Gastroesophageal sphincter (tissue), 3 donors: Measurements from ENCODE around the gene CD47.

ENCODE experiments used
- EP300 ChIP-seq: sonication (generic); formaldehyde crosslinking; IDR thresholded peaks from one replicate; pipeline ENCODE4 v1.6.1; 2017; ENCODE audit warnings: antibody characterized with exemption, mild to moderate bottlenecking
- POLR2AphosphoS5 ChIP-seq: sonication (generic); formaldehyde crosslinking; IDR thresholded peaks from one replicate; pipeline ENCODE4 v1.6.1; 2017; ENCODE audit warnings: antibody characterized with exemption
- TF ChIP-seq, protein P1 (sequence below), 4 experiments: fragments of 200-600 bp in 2 of 4; fragments of 450-650 bp in 2 of 4; sonication (generic) in 1 of 4; IDR thresholded peaks; one replicate each; pipeline ENCODE4 v1.5.1; 2017 to 2019; ENCODE audit warnings: antibody characterized with exemption in 4 of 4, mild to moderate bottlenecking in 2 of 4, moderate library complexity in 2 of 4

DNA sequence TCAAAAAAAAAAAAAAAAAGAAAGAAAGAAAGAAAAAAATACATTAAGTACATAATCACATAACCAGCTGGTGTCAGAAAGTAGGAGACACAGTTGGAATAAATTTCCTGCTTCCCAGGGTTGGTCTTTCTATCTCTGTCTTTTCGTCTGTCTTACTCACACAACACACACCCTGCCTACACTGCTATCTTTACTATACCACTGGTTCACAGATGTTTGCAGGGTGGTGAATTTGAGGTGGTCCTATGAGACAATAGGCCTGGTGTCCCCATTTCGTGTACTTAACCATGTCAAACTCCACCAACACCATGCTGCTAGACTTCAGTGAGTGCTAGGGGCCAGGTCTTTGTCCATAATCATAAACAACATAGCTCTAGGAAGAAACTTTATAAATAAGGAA lies 17.6 kb upstream of the CD47 start:
- TF ChIP-seq, protein P1, sequence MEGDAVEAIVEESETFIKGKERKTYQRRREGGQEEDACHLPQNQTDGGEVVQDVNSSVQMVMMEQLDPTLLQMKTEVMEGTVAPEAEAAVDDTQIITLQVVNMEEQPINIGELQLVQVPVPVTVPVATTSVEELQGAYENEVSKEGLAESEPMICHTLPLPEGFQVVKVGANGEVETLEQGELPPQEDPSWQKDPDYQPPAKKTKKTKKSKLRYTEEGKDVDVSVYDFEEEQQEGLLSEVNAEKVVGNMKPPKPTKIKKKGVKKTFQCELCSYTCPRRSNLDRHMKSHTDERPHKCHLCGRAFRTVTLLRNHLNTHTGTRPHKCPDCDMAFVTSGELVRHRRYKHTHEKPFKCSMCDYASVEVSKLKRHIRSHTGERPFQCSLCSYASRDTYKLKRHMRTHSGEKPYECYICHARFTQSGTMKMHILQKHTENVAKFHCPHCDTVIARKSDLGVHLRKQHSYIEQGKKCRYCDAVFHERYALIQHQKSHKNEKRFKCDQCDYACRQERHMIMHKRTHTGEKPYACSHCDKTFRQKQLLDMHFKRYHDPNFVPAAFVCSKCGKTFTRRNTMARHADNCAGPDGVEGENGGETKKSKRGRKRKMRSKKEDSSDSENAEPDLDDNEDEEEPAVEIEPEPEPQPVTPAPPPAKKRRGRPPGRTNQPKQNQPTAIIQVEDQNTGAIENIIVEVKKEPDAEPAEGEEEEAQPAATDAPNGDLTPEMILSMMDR (IDR thresholded peaks at IDR 0.05): no peak
- TF ChIP-seq POLR2AphosphoS5 (no peak), EP300 (no peak)
